Ishikawa (cell line): ENCODE data around the gene NRXN3.

Experiments used
- CEBPB ChIP-seq: IDR thresholded peaks from 2 replicates; pipeline ENCODE4 v1.6.1; 2012
- CREB1 ChIP-seq: IDR thresholded peaks from 2 replicates; pipeline ENCODE4 v1.6.1; 2012; ENCODE audit warnings: low read depth
- EGR1 ChIP-seq: IDR thresholded peaks from 2 replicates; pipeline ENCODE4 v1.6.1; 2012
- EP300 ChIP-seq: IDR thresholded peaks from 2 replicates; pipeline ENCODE4 v1.6.1; 2012; ENCODE audit warnings: borderline replicate concordance
- FOXM1 ChIP-seq: IDR thresholded peaks from 2 replicates; pipeline ENCODE4 v1.6.1; 2012; ENCODE audit warnings: low read depth, borderline replicate concordance
- NFIC ChIP-seq: IDR thresholded peaks from 2 replicates; pipeline ENCODE4 v1.6.1; 2012
- RAD21 ChIP-seq: IDR thresholded peaks from 2 replicates; pipeline ENCODE4 v1.6.1; 2012; ENCODE audit warnings: low read depth
- TAF1 ChIP-seq: IDR thresholded peaks from 2 replicates; pipeline ENCODE4 v1.6.1; 2012; ENCODE audit warnings: low read depth, mild to moderate bottlenecking
- TCF12 ChIP-seq: IDR thresholded peaks from 2 replicates; pipeline ENCODE4 v1.6.1; 2012; ENCODE audit warnings: low read depth
- TEAD4 ChIP-seq: IDR thresholded peaks from 2 replicates; pipeline ENCODE4 v1.6.1; 2012
- YY1 ChIP-seq: IDR thresholded peaks from 2 replicates; pipeline ENCODE4 v1.6.1; 2012; ENCODE audit warnings: low read depth
- ZBTB7A ChIP-seq: IDR thresholded peaks from 2 replicates; pipeline ENCODE4 v1.6.1; 2012; ENCODE audit warnings: low read depth
- TF ChIP-seq, protein P1 (sequence below): IDR thresholded peaks from 2 replicates; pipeline ENCODE4 v1.6.1; 2012; ENCODE audit warnings: low read depth, mild to moderate bottlenecking
- TF ChIP-seq, protein P2 (sequence below): IDR thresholded peaks from 2 replicates; pipeline ENCODE4 v1.6.1; 2012
- TF ChIP-seq, protein P3 (sequence below): IDR thresholded peaks from 2 replicates; pipeline ENCODE4 v1.6.1; 2012

Gene NRXN3

DNA sequence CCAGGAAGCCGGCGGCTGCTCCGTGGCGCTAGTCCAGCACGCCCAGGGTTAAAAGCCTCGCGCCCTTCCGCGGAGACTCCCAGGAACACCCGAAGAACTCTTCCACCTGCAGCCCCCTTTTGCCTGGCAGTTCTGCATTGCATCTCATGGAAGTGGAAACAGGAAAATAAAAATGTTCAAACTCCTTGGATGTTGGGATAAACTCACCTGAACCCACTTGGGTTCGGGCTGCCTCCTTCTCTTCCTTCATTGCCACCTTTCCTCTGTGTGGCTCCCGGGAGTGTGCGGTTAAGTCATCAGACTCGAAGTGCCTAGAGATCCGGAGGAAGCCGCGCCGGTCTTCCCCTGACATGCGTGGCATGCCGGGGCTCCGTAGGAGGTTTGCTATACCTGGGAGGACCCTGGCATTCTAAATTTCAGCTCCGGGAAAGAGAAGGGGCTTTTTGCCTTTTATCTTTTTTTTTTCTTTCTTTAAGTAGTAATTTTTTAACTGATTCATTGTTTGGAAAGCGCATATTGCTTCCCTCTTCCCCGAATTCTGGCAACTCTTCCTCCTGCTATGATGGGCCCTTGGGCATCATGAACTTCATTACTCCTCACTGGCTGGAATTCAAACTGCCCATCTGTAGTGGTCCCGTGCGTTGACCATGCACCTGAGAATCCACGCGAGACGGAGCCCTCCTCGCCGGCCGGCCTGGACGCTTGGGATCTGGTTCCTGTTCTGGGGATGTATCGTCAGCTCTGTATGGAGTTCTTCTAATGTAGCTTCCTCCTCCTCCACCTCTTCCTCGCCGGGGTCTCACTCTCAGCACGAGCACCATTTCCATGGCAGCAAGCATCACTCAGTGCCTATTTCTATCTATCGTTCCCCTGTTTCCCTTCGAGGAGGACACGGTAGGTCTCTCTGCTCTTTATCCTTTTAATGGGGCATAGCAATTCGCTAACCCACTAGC is 1109.7 kb downstream of the NRXN3 start:
- TF ChIP-seq, protein P1, sequence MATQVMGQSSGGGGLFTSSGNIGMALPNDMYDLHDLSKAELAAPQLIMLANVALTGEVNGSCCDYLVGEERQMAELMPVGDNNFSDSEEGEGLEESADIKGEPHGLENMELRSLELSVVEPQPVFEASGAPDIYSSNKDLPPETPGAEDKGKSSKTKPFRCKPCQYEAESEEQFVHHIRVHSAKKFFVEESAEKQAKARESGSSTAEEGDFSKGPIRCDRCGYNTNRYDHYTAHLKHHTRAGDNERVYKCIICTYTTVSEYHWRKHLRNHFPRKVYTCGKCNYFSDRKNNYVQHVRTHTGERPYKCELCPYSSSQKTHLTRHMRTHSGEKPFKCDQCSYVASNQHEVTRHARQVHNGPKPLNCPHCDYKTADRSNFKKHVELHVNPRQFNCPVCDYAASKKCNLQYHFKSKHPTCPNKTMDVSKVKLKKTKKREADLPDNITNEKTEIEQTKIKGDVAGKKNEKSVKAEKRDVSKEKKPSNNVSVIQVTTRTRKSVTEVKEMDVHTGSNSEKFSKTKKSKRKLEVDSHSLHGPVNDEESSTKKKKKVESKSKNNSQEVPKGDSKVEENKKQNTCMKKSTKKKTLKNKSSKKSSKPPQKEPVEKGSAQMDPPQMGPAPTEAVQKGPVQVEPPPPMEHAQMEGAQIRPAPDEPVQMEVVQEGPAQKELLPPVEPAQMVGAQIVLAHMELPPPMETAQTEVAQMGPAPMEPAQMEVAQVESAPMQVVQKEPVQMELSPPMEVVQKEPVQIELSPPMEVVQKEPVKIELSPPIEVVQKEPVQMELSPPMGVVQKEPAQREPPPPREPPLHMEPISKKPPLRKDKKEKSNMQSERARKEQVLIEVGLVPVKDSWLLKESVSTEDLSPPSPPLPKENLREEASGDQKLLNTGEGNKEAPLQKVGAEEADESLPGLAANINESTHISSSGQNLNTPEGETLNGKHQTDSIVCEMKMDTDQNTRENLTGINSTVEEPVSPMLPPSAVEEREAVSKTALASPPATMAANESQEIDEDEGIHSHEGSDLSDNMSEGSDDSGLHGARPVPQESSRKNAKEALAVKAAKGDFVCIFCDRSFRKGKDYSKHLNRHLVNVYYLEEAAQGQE = no peak
- TF ChIP-seq, protein P2, sequence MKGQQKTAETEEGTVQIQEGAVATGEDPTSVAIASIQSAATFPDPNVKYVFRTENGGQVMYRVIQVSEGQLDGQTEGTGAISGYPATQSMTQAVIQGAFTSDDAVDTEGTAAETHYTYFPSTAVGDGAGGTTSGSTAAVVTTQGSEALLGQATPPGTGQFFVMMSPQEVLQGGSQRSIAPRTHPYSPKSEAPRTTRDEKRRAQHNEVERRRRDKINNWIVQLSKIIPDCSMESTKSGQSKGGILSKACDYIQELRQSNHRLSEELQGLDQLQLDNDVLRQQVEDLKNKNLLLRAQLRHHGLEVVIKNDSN = no peak
- TF ChIP-seq FOXM1 (no peak), RAD21 (no peak), ZBTB7A (no peak), CREB1 (no peak), TAF1 (no peak), TCF12 (no peak), TEAD4 (no peak), NFIC (no peak), EP300 (no peak), YY1 (no peak), EGR1 (no peak), CEBPB (no peak)
- TF ChIP-seq, protein P3, sequence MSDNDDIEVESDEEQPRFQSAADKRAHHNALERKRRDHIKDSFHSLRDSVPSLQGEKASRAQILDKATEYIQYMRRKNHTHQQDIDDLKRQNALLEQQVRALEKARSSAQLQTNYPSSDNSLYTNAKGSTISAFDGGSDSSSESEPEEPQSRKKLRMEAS = no peak

DNA sequence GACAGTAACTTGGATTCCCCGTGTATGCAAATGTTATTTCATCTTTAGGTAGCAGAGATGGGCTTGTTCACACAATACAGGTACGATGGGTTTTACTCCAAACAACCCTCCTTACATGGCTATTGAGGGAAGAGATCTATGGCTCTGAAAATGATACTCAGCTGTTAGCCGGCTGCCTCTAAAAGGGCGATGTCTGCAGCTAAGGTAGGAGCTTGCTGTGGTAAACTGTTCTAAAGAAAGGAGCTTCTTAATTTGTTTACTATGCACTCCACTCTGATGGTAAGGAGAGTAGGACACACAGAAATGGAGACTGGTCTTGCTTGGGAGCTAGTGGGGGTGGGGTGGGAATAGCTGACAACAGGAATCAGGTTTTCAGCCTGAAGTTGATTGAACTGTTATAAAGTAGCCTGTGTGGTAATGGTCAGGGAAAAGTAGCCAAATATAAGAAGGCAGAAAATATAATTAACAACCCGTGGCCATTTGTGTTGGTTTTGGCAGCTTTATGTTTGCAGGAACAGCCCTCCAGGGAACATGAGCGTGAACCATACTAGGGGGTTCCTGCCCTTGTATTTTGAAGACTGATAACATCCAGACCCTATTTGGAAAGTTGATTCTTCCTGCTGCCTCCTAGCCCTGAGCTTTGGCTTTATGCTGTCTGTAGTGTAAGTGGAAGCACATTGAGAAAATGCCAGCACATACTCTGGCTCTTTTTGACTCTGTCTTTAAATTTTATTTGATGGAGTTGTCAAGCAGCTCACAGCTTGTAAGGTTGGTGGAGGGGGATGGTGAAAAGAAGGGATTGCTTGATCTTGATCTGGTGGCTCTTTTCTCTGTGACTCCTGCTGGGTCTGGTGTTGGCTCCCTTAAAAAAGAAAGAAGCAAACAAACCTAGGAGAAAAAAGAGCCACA is 1111.3 kb downstream of the NRXN3 start:
- TF ChIP-seq, protein P1 = no peak
- TF ChIP-seq RAD21 (no peak), TEAD4 (no peak), TCF12 (no peak), YY1 (no peak), FOXM1 (no peak), NFIC (no peak), EP300 (no peak), CREB1 (no peak), EGR1 (no peak), CEBPB (no peak)
- TF ChIP-seq, protein P3 = no peak
- TF ChIP-seq, protein P2 = no peak

DNA sequence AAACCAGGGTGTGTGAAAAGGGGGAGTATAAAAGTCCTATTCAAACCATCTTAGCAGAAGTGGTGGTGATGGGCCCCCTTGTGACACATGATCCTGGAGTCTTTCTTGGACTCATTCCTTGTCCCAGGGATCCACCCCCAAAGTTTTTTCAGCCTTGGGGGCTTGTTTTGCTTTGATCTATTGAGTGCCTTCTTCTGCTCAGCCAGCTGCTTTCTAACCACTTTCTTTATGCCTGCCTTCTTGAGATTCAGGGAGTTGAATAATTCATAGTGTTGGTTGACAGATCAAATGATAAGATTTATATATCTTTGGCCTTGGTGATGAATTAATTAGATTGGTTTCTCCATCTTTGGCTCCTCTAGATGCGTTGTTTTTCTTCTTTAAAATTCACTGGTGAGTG is 1114.4 kb downstream of the NRXN3 start:
- TF ChIP-seq TCF12 (no peak), CREB1 (no peak), EP300 (no peak), EGR1 (no peak), TAF1 (no peak), NFIC (no peak), ZBTB7A (no peak), RAD21 (no peak), YY1 (no peak), CEBPB (no peak), FOXM1 (no peak), TEAD4 (no peak)
- TF ChIP-seq, protein P2 = no peak
- TF ChIP-seq, protein P3 = no peak
- TF ChIP-seq, protein P1 = no peak
